ENCODE data around the gene HCFC1. TPM values are rescaled to one million over a fixed set of nuclear protein-coding genes. Genes with fewer than 3 reads are reported as not detected.

Gene HCFC1
- polyA plus RNA-seq (2013) = 29.5 TPM

DNA sequence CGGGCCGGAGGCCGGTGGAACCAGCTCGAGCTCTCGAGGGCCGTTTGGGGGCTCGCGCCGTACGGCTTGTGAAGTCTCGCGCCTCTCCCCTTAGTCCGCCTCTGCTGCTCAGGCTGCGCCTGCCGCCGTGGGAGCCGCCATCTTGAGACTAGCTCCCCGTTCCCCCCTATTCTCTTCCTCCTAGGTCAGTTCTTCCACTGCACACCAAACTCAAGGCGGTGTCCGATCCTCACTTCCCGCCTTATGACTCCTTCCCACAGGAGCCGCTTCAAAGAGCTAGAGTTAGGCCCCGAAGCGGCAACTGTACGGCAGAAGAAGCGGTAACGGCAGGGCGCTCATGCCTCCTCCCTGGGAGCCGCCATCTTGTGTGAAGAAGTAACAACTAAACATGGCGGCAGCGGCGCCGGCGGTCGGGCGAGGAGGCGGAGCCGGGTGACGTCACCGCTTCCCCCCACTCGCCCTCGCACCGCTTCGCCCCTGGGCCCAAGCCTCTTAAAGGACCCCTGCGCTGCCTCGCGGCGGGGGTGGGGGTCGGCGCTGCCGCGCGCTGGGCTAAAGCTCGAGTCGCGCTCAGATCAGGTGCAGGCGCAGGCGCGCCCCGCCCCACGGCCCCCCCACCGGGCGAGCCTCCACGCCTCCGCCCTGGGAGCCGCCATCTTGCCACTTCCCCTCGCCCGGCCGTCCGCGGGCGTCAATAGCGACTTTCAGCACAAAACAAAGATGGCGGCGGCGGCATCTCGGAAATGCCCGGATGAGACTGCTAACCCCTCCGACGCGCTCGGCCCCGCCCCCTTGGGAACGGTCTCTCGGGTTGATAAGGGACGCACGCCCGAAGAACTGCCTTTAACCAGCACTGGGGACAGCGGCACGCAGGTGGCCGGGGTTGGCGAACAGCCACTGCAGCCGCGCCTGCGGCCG, at the start of gene HCFC1:
HCFC1 (minus strand) TSS at position 369 of the 918 bp plus-strand sequence. CDS start 978 bp downstream, outside the sequence.
- H3K27me3 ChIP-seq (replicated peaks in 2 of 5; ENCODE audit: control insufficient read depth in 4 of 5, insufficient read depth in 5 of 5, low read length in 4 of 5) = peaks cover 0 to 22% (median 0%) of the 10 kb centered on the region in 5 experiments
- peaks cover 0 to 13% (median 2%) of the 10 kb centered on the region in 4 experiments for H3K36me3 ChIP-seq (ENCODE audit: control insufficient read depth in 4 of 4, insufficient read depth in 4 of 4, low read length in 3 of 4)
- DNase-seq = peak; percentile 89 to 96 (median 95)
- 14% methylated on average over 89 of the region's 96 CpGs for WGBS (ENCODE audit: insufficient coverage)
- POLR2A ChIA-PET = interaction anchor here (0.6 to 2.2 kb wide), 5 partner anchors 31 to 525 kb away, joined by 4 to 11 read pairs (median 4); partner anchors contain the start of genes ARHGAP4 and RPL10
- CTCF ChIA-PET = interaction anchor here (4.2 kb wide), 1 partner anchor 46 kb away, joined by 17 read pairs; the partner anchor contains the start of gene ARHGAP4
- no peaks in the 10 kb centered on the region for H3K9me3 ChIP-seq (ENCODE audit: control extremely low read depth in 1 of 5, control insufficient read depth in 4 of 5, insufficient read depth in 2 of 5, low read depth in 1 of 5, low read length in 4 of 5)
- H3K4me3 ChIP-seq (ENCODE audit: control insufficient read depth in 1 of 7, extremely low read depth in 1 of 7, insufficient read depth in 4 of 7, low read depth in 2 of 7, low read length in 6 of 7) = peak within 1 kb of the TSS; percentile 80 to 97 (median 93)
- H3K27ac ChIP-seq (ENCODE audit: insufficient read depth in 1 of 2, low read depth in 1 of 2, low read length in 2 of 2, poor library complexity in 1 of 2, severe bottlenecking in 2 of 2) = peak within 1 kb of the TSS; percentile 98 to 99
- H3K4me1 ChIP-seq (ENCODE audit: control extremely low read depth in 1 of 4, control insufficient read depth in 4 of 4, insufficient read depth in 4 of 4, low read length in 3 of 4) = peaks cover 13 to 53% (median 51%) of the 10 kb centered on the region in 4 experiments

GRCh38 chrX:154021131-154021611, 49.6 kb upstream of the HCFC1 start:
- peaks cover 0 to 39% (median 29%) of the 10 kb centered on the region in 4 experiments for H3K4me1 ChIP-seq (ENCODE audit: control extremely low read depth in 1 of 4, control insufficient read depth in 4 of 4, insufficient read depth in 4 of 4, low read length in 3 of 4)
- DNase-seq = peak in 2 of 3 donors; percentile 28 to 34
- POLR2A ChIA-PET = no interaction called here

DNA sequence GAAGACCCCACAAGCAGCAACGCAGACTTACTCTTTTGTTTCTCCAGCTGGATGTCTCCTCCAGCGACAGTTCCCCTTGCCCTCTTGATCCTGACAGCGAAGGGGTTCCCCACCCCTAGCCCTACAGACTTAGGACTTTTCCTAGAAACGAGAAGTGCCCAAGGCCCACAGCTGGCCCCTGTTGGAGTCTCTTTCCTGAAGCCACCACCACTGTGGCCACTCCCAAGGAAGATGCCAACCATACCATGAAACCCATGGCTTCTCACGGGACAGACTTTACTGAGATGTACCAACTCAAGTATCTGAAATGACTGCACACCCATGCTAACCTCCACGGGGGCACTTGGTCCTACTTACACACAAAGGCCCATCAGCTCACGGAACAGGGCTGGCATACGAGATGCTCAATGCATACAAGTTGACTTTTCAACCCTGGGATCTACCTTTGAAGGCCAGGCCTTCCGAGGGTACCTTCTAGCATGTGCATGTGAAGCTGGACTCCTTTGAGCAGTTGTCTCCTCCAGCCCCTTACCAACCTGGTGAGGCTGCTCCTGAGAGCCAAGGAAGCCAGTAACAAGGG, 49.0 kb upstream of the HCFC1 start:
- H3K9me3 ChIP-seq (ENCODE audit: control extremely low read depth in 1 of 5, control insufficient read depth in 4 of 5, insufficient read depth in 2 of 5, low read depth in 1 of 5, low read length in 4 of 5) = no peaks in the 10 kb centered on the region
- POLR2A ChIA-PET = interaction anchor here (0.6 kb wide), 2 partner anchors 46 to 52 kb away, joined by 3 read pairs; no protein-coding TSS in a partner anchor
- peak in 1 of 3 donors; percentile 18 for DNase-seq
- CTCF ChIA-PET = interaction anchor here (1.1 kb wide), 1 partner anchor 13 kb away, joined by 3 read pairs; no protein-coding TSS in a partner anchor
- H3K36me3 ChIP-seq (ENCODE audit: control insufficient read depth in 4 of 4, insufficient read depth in 4 of 4, low read length in 3 of 4) = peaks cover 0 to 27% (median 10%) of the 10 kb centered on the region in 4 experiments
- peaks cover 0 to 35% (median 0%) of the 10 kb centered on the region in 5 experiments for H3K27me3 ChIP-seq (replicated peaks in 2 of 5; ENCODE audit: control insufficient read depth in 4 of 5, insufficient read depth in 5 of 5, low read length in 4 of 5)
- peak overlapping the region; percentile 58 to 85 for H3K27ac ChIP-seq (ENCODE audit: insufficient read depth in 1 of 2, low read depth in 1 of 2, low read length in 2 of 2, poor library complexity in 1 of 2, severe bottlenecking in 2 of 2)
- WGBS (ENCODE audit: insufficient coverage) = 64% methylated on average over 9 of the region's 9 CpGs
- peaks cover 0 to 39% (median 29%) of the 10 kb centered on the region in 4 experiments for H3K4me1 ChIP-seq (ENCODE audit: control extremely low read depth in 1 of 4, control insufficient read depth in 4 of 4, insufficient read depth in 4 of 4, low read length in 3 of 4)
- peak overlapping the region; percentile 20 to 81 (median 70) for H3K4me3 ChIP-seq (ENCODE audit: control insufficient read depth in 1 of 7, extremely low read depth in 1 of 7, insufficient read depth in 4 of 7, low read depth in 2 of 7, low read length in 6 of 7)

More at GRCh38 chrX:154021131-154021611, 49.6 kb upstream of the HCFC1 start:
- WGBS (ENCODE audit: insufficient coverage) = 69% methylated on average over 11 of the region's 11 CpGs
- peaks cover 0 to 30% (median 0%) of the 10 kb centered on the region in 5 experiments for H3K27me3 ChIP-seq (replicated peaks in 2 of 5; ENCODE audit: control insufficient read depth in 4 of 5, insufficient read depth in 5 of 5, low read length in 4 of 5)
- H3K27ac ChIP-seq (ENCODE audit: insufficient read depth in 1 of 2, low read depth in 1 of 2, low read length in 2 of 2, poor library complexity in 1 of 2, severe bottlenecking in 2 of 2) = no peak overlapping the region
- H3K4me3 ChIP-seq (ENCODE audit: control insufficient read depth in 1 of 7, extremely low read depth in 1 of 7, insufficient read depth in 4 of 7, low read depth in 2 of 7, low read length in 6 of 7) = peak overlapping the region in 2 of 7 experiments; percentile 70 to 81
- H3K9me3 ChIP-seq (ENCODE audit: control extremely low read depth in 1 of 5, control insufficient read depth in 4 of 5, insufficient read depth in 2 of 5, low read depth in 1 of 5, low read length in 4 of 5) = no peaks in the 10 kb centered on the region
- CTCF ChIA-PET = interaction anchor here (0.8 to 1.1 kb wide), 2 partner anchors 13 to 28 kb away, joined by 3 read pairs; no protein-coding TSS in a partner anchor
- H3K36me3 ChIP-seq (ENCODE audit: control insufficient read depth in 4 of 4, insufficient read depth in 4 of 4, low read length in 3 of 4) = peaks cover 0 to 22% (median 7%) of the 10 kb centered on the region in 4 experiments

- peaks cover 0 to 31% (median 0%) of the 10 kb centered on the region in 5 experiments for H3K27me3 ChIP-seq (replicated peaks in 2 of 5; ENCODE audit: control insufficient read depth in 4 of 5, insufficient read depth in 5 of 5, low read length in 4 of 5)
- H3K36me3 ChIP-seq (ENCODE audit: control insufficient read depth in 4 of 4, insufficient read depth in 4 of 4, low read length in 3 of 4) = peaks cover 0 to 32% (median 14%) of the 10 kb centered on the region in 4 experiments
- H3K4me3 ChIP-seq (ENCODE audit: control insufficient read depth in 1 of 7, extremely low read depth in 1 of 7, insufficient read depth in 4 of 7, low read depth in 2 of 7, low read length in 6 of 7) = peak within 1 kb of the TSS; percentile 38 to 81 (median 70)
- ChIA-PET CTCF (interaction anchor here (1.1 kb wide), 1 partner anchor 14 kb away, joined by 3 read pairs; no protein-coding TSS in a partner anchor), POLR2A (interaction anchor here (0.6 kb wide), 2 partner anchors 45 to 51 kb away, joined by 3 read pairs; no protein-coding TSS in a partner anchor)
- peak within 1 kb of the TSS; percentile 68 to 87 for H3K27ac ChIP-seq (ENCODE audit: insufficient read depth in 1 of 2, low read depth in 1 of 2, low read length in 2 of 2, poor library complexity in 1 of 2, severe bottlenecking in 2 of 2)
- H3K4me1 ChIP-seq (ENCODE audit: control extremely low read depth in 1 of 4, control insufficient read depth in 4 of 4, insufficient read depth in 4 of 4, low read length in 3 of 4) = peaks cover 0 to 33% (median 29%) of the 10 kb centered on the region in 4 experiments
- H3K9me3 ChIP-seq (ENCODE audit: control extremely low read depth in 1 of 5, control insufficient read depth in 4 of 5, insufficient read depth in 2 of 5, low read depth in 1 of 5, low read length in 4 of 5) = no peaks in the 10 kb centered on the region
- DNase-seq = peak; percentile 46 to 65 (median 57)
- WGBS (ENCODE audit: insufficient coverage) = 30% methylated on average over 91 of the region's 99 CpGs
These were observed 48.3 kb upstream of the HCFC1 start, which contains the start of gene IRAK1 for GRCh38 chrX:154019633-154020528. Gene IRAK1, minus strand, starts transcription at chrX:154019902. Its CDS starts 90 bp downstream, at chrX:154019812.

DNA sequence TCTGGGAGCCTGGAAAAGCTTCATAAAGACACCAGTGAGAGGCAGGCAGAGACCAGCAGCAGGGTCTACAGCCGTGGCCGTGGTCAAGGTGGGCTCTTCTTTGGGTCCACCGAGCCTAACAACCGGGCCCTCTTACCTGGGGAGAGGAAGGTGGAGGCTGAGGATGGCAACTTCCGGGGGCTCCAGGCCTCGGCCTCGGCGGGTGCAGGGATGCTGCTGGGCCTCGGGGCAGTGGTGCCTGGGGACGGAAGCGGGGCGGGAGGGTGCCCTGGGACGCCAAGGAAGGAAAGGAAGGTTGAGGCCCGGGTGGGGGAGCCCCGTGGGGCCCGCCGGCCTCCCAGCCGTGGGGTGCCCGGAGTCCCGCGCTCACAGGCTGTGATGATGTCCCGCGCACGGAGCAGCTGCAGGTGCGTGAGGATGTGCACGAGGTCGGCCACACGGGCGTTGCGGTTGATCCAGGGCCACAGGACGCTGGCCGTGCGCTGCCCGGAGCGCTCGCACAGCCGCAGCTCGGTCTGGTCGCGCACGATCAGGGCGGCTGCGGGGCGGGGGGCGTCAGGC, 47.5 kb upstream of the HCFC1 start:
- H3K9me3 ChIP-seq (ENCODE audit: control extremely low read depth in 1 of 5, control insufficient read depth in 4 of 5, insufficient read depth in 2 of 5, low read depth in 1 of 5, low read length in 4 of 5) = no peaks in the 10 kb centered on the region
- H3K27ac ChIP-seq (ENCODE audit: insufficient read depth in 1 of 2, low read depth in 1 of 2, low read length in 2 of 2, poor library complexity in 1 of 2, severe bottlenecking in 2 of 2) = peak overlapping the region; percentile 68 to 87
- H3K36me3 ChIP-seq (ENCODE audit: control insufficient read depth in 4 of 4, insufficient read depth in 4 of 4, low read length in 3 of 4) = peaks cover 0 to 37% (median 15%) of the 10 kb centered on the region in 4 experiments
- no peak for DNase-seq
- POLR2A ChIA-PET = no interaction called here
- peak overlapping the region; percentile 38 to 81 (median 70) for H3K4me3 ChIP-seq (ENCODE audit: control insufficient read depth in 1 of 7, extremely low read depth in 1 of 7, insufficient read depth in 4 of 7, low read depth in 2 of 7, low read length in 6 of 7)
- H3K4me1 ChIP-seq (ENCODE audit: control extremely low read depth in 1 of 4, control insufficient read depth in 4 of 4, insufficient read depth in 4 of 4, low read length in 3 of 4) = peaks cover 0 to 33% (median 29%) of the 10 kb centered on the region in 4 experiments
- WGBS (ENCODE audit: insufficient coverage) = 52% methylated on average over 36 of the region's 45 CpGs
- H3K27me3 ChIP-seq (replicated peaks in 2 of 5; ENCODE audit: control insufficient read depth in 4 of 5, insufficient read depth in 5 of 5, low read length in 4 of 5) = peaks cover 0 to 35% (median 0%) of the 10 kb centered on the region in 5 experiments
- CTCF ChIA-PET = interaction anchor here (0.9 to 1.0 kb wide), 2 partner anchors 50 to 62 kb away, joined by 3 to 5 read pairs; no protein-coding TSS in a partner anchor

Measured in common myeloid progenitor, CD34-positive (primary cell).